NCI-H2227 treated with DMSO at 0.1 percent for 48 hours (cell line): ENCODE data around the gene CLDN22.
"Not testable (repeated sequence)": the region's sequence is repeated elsewhere in the genome, so short reads cannot be mapped to it uniquely, and the experiment has no call there.

Experiments
- DNase-seq: peaks from one replicate; lab custom pipeline; 2025; lab: John Stamatoyannopoulos, UW

Gene CLDN22

GRCh38 chr4:183347146-183347545, 27.1 kb upstream of the CLDN22 start:
- DNase-seq: no peak

- no peak for DNase-seq
Observed at GRCh38 chr4:183345261-183345660, 25.2 kb upstream of the CLDN22 start.

GRCh38 chr4:183344523-183345255, 24.6 kb upstream of the CLDN22 start:
- DNase-seq: no peak

- no peak for DNase-seq
Observed at GRCh38 chr4:183343730-183344129, 23.7 kb upstream of the CLDN22 start.

- no peak for DNase-seq
Observed at GRCh38 chr4:183342541-183343533, 22.8 kb upstream of the CLDN22 start.

- no peak for DNase-seq
Observed at GRCh38 chr4:183337833-183338232, 17.8 kb upstream of the CLDN22 start.

- no peak for DNase-seq
Observed at GRCh38 chr4:183337349-183337748, 17.3 kb upstream of the CLDN22 start.

GRCh38 chr4:183335369-183335940, 15.4 kb upstream of the CLDN22 start:
- DNase-seq: no peak

GRCh38 chr4:183333983-183334382, 13.9 kb upstream of the CLDN22 start:
- no peak for DNase-seq

GRCh38 chr4:183333202-183333601, 13.1 kb upstream of the CLDN22 start:
- no peak for DNase-seq

- no peak for DNase-seq
Observed at GRCh38 chr4:183332447-183332846, 12.4 kb upstream of the CLDN22 start.

- DNase-seq: no peak
Observed at GRCh38 chr4:183330841-183331240, 10.8 kb upstream of the CLDN22 start.

- DNase-seq: no peak
Observed at GRCh38 chr4:183329954-183330742, 10.1 kb upstream of the CLDN22 start.

GRCh38 chr4:183329244-183329643, 9.2 kb upstream of the CLDN22 start:
- no peak for DNase-seq

GRCh38 chr4:183328832-183329231, 8.8 kb upstream of the CLDN22 start:
- DNase-seq: no peak

GRCh38 chr4:183327827-183328226, 7.8 kb upstream of the CLDN22 start:
- DNase-seq: no peak

GRCh38 chr4:183326853-183327252, 6.8 kb upstream of the CLDN22 start:
- DNase-seq: no peak

- not testable (repeated sequence) for DNase-seq
Observed at GRCh38 chr4:183326387-183326786, 6.3 kb upstream of the CLDN22 start.

- DNase-seq: no peak
Observed at GRCh38 chr4:183324619-183325018, 4.5 kb upstream of the CLDN22 start.

GRCh38 chr4:183324056-183324455, 4.0 kb upstream of the CLDN22 start:
- not testable (repeated sequence) for DNase-seq

- DNase-seq: no peak
Observed at GRCh38 chr4:183323295-183323694, 3.2 kb upstream of the CLDN22 start.

GRCh38 chr4:183322326-183322725, 2.2 kb upstream of the CLDN22 start, which contains the start of gene CLDN24:
CLDN24 (minus strand) TSS chr4:183322426; CDS start chr4:183322426, 0 bp downstream.
- no peak for DNase-seq
